ENCODE data around the gene GEMIN4. TPM values are rescaled to one million over a fixed set of nuclear protein-coding genes. Genes with fewer than 3 reads are reported as not detected.

Gene GEMIN4
- total and polyA plus RNA-seq, 10 of the 15 experiments (the other 5 are each of a cell fraction or from before 2014, with no cell fraction given), result 2.4 to 55.6 (median 34.5) TPM

- TF ChIP-seq, protein P1, sequence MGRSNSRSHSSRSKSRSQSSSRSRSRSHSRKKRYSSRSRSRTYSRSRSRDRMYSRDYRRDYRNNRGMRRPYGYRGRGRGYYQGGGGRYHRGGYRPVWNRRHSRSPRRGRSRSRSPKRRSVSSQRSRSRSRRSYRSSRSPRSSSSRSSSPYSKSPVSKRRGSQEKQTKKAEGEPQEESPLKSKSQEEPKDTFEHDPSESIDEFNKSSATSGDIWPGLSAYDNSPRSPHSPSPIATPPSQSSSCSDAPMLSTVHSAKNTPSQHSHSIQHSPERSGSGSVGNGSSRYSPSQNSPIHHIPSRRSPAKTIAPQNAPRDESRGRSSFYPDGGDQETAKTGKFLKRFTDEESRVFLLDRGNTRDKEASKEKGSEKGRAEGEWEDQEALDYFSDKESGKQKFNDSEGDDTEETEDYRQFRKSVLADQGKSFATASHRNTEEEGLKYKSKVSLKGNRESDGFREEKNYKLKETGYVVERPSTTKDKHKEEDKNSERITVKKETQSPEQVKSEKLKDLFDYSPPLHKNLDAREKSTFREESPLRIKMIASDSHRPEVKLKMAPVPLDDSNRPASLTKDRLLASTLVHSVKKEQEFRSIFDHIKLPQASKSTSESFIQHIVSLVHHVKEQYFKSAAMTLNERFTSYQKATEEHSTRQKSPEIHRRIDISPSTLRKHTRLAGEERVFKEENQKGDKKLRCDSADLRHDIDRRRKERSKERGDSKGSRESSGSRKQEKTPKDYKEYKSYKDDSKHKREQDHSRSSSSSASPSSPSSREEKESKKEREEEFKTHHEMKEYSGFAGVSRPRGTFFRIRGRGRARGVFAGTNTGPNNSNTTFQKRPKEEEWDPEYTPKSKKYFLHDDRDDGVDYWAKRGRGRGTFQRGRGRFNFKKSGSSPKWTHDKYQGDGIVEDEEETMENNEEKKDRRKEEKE (IDR thresholded peaks at IDR 0.05), result no peak
- no peak for TF ChIP-seq EZH2 (IDR thresholded peaks at IDR 0.05; ENCODE audit: borderline replicate concordance, control insufficient read depth, low read depth, low read length)
- peak; percentile 77; the same call in 1 of the 2 replicates for TF ChIP-seq RCOR1 (conservative IDR thresholded peaks at IDR 0.05; ENCODE audit: low read depth, low read length)
- TF ChIP-seq KDM1A (IDR thresholded peaks at IDR 0.05; ENCODE audit: borderline replicate concordance), result no peak
- TF ChIP-seq TBL1XR1 (IDR thresholded peaks at IDR 0.05; ENCODE audit: low read depth, low read length), result peak; percentile 58
- no peak for TF ChIP-seq CHD1 (IDR thresholded peaks at IDR 0.05; ENCODE audit: low read depth, low read length)
- TF ChIP-seq HDAC2 (IDR thresholded peaks at IDR 0.05), result no peak
- TF ChIP-seq TCF3 (IDR thresholded peaks at IDR 0.05; ENCODE audit: borderline replicate concordance, insufficient read depth, low read depth, low read length), result no peak
- peak; percentile 80 for TF ChIP-seq ATF7 (IDR thresholded peaks at IDR 0.05; ENCODE audit: low read depth)
- TF ChIP-seq POLR2AphosphoS2 (IDR thresholded peaks at IDR 0.05; ENCODE audit: low read depth, low read length), result peak; percentile 60; the same call in 1 of the 2 replicates
- no peak for TF ChIP-seq E2F4 (IDR thresholded peaks at IDR 0.05; ENCODE audit: low read depth, low read length)
- 0 out of 4 replicates have a peak, but pooled peaks have one; percentile 39 to 43 for TF ChIP-seq BHLHE40 (IDR thresholded peaks at IDR 0.05; ENCODE audit: borderline replicate concordance in 1 of 2, low read depth in 2 of 2, low read length in 1 of 2)
- no peak for TF ChIP-seq RAD21 (IDR thresholded peaks at IDR 0.05; ENCODE audit: insufficient read depth, low read depth, low read length)
- TF ChIP-seq EP300 (IDR thresholded peaks at IDR 0.05; ENCODE audit: borderline replicate concordance in 1 of 2, control insufficient read depth in 1 of 2, low read depth in 2 of 2, low read length in 2 of 2), result no peak
- no peak for TF ChIP-seq TCF7 (IDR thresholded peaks at IDR 0.05; ENCODE audit: borderline replicate concordance)
- no peak for TF ChIP-seq KLF5 (IDR thresholded peaks at IDR 0.05; ENCODE audit: partially characterized antibody)
- peak; percentile 67 for TF ChIP-seq CREM (IDR thresholded peaks at IDR 0.05; ENCODE audit: low read depth)
- TF ChIP-seq JUNB (IDR thresholded peaks at IDR 0.05), result no peak
- no peak for TF ChIP-seq NR2C2 (IDR thresholded peaks at IDR 0.05; ENCODE audit: borderline replicate concordance, control insufficient read depth, insufficient read length, low read depth)
- TF ChIP-seq NR2F1 (conservative IDR thresholded peaks at IDR 0.05), result 0 out of 2 replicates have a peak, but pooled peaks have one; percentile 14
- TF ChIP-seq ZNF687 (IDR thresholded peaks at IDR 0.05), result 0 out of 2 replicates have a peak, but pooled peaks have one; percentile 25
- TF ChIP-seq CBX5 (IDR thresholded peaks at IDR 0.05; ENCODE audit: low read depth), result no peak
Observed at GRCh38 chr17:740240-741017, 11.6 kb downstream of the GEMIN4 start (continued).
